ENCODE results near the gene CNGA4.

GRCh38 chr11:6245536-6245935 is 6.6 kb downstream of the CNGA4 start:
- TF ChIP-seq POLR2A (IDR thresholded peaks at IDR 0.05) (no peak), CTCF (IDR thresholded peaks at IDR 0.05) (no peak)

All from Peyer's patch (tissue), 4 donors.